Measurements from ENCODE around the gene ALK. TPM values are rescaled to one million over a fixed set of nuclear protein-coding genes. Genes with fewer than 3 reads are reported as not detected.

ALK gene
- total and polyA plus RNA-seq, 2 donors (not counting 1 experiment from before 2014, with no cell fraction given) = not detected

DNA sequence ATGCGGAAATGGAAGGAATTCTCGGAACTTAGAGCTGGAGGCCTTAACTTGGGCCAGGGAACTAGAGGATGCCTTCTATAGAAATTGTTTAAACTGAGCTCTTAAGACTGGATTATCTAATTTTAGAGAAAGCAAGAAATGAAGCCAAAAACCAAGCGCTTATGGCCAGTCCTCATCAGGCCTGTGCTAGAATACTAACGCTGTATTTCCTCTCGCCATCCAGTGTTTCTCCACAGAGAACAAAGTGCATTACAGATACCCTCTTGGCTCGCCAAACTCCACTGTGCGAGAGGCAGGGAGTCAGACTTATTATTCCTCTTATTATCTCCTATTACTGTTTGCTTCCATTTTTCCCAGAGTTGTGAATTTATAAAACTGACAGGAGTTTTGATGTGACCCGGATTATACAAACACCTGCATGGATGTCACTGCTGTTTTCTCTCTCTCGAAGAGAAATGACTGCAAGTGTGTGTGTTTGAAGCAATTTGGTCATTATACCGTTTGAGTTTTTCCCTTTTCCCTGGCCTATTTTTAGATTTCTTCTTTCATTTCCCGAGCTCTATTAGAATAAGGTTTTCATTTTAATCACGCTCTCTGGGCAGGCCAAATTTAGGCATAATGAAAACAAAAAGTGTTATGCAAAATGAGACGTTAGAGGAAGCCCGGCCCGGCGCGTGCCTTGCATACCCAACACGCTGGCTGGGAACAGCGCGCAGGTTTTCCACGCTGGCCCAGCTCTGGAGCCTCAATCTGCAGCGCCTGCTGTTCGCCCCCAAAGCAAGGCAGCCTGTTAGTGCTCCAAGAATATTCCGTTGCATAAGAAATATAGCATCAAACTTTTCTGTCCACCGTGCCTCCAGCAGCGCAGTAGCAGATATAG, 103.3 kb downstream of the ALK start:
- Histone ChIP-seq H3K4me3 (ENCODE audit: control extremely low read depth in 1 of 5, extremely low read depth in 1 of 5, insufficient read depth in 1 of 5, low read depth in 2 of 5, low read length in 4 of 5) (no peak overlapping the region), H3K9ac (ENCODE audit: low read length) (no peak overlapping the region), H3K9me3 (ENCODE audit: control extremely low read depth in 1 of 3, control insufficient read depth in 2 of 3, insufficient read depth in 1 of 3, low read length in 2 of 3) (no peaks in the 10 kb centered on the region), H3K4me2 (replicated peaks; ENCODE audit: low read depth, low read length, poor library complexity, severe bottlenecking) (no peak overlapping the region), H3K36me3 (replicated peaks in 1 of 2; ENCODE audit: control extremely low read depth in 1 of 2, control insufficient read depth in 1 of 2, extremely low read depth in 1 of 2, insufficient read depth in 2 of 2, low read length in 1 of 2) (no peaks in the 10 kb centered on the region), H3K4me1 (ENCODE audit: control insufficient read depth in 2 of 2, insufficient read depth in 2 of 2, low read length in 2 of 2) (no peaks in the 10 kb centered on the region), H4K20me1 (ENCODE audit: control insufficient read depth, insufficient read depth, low read length, poor library complexity, severe bottlenecking) (no peaks in the 10 kb centered on the region), H3K27me3 (replicated peaks in 1 of 4; ENCODE audit: control extremely low read depth in 1 of 4, control insufficient read depth in 3 of 4, insufficient read depth in 4 of 4, low read length in 3 of 4) (peaks cover 0 to 3% (median 0%) of the 10 kb centered on the region in 4 experiments), H3K79me2 (ENCODE audit: control insufficient read depth, insufficient read depth, low read length) (no peaks in the 10 kb centered on the region), H3K27ac (ENCODE audit: low read length in 2 of 2) (no peak overlapping the region), H2AFZ (ENCODE audit: insufficient read depth, low read depth, low read length, poor library complexity, severe bottlenecking) (no peak overlapping the region)
- no peak for TF ChIP-seq EZH2 (IDR thresholded peaks at IDR 0.05; ENCODE audit: borderline replicate concordance, insufficient read depth, low read depth, low read length, poor library complexity, severe bottlenecking)
- TF ChIP-seq CTCF (IDR thresholded peaks at IDR 0.05) = no peak
- Mint-ChIP-seq H3K9me3 (ENCODE audit: insufficient read depth) (no peaks in the 10 kb centered on the region), H3K4me3 (no peak overlapping the region), H3K4me1 (no peaks in the 10 kb centered on the region), H3K27ac (no peak overlapping the region), H3K27me3 (peaks cover 7% of the 10 kb centered on the region)
- intact Hi-C loops (cut with micrococcal nuclease) = no loop called here
- WGBS (ENCODE audit: insufficient coverage) = 95% methylated on average over 18 of the region's 26 CpGs
- POLR2A ChIA-PET = no interaction called here
- ATAC-seq (ENCODE audit: low read depth) (no peak), DNase-seq (no peak)
- CTCF ChIA-PET = no interaction called here

DNA sequence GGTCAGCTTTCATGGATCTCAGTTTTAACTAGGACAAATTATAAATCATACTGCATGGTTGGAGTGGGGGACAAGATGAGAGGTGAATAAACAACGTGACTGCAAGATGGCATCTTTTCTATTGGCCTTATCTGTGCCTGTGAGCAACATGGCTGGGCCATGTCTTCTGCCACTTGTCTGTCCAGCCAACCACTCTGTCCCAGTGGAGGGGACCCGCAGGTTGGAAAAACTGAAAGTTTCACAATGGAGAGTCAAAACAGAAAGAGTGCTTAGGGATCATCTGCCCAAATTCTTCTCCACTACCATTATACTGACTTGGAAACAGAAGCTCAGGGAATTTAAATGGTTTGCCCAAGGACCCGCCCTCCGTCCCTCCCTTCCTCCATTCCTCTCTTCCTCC, 104.1 kb downstream of the ALK start:
- Mint-ChIP-seq H3K27me3 (peaks cover 3% of the 10 kb centered on the region), H3K27ac (no peak overlapping the region), H3K4me1 (no peaks in the 10 kb centered on the region), H3K4me3 (no peak overlapping the region), H3K9me3 (ENCODE audit: insufficient read depth) (no peaks in the 10 kb centered on the region)
- no peaks in the 10 kb centered on the region for H3K4me1 ChIP-seq (ENCODE audit: control insufficient read depth in 2 of 2, insufficient read depth in 2 of 2, low read length in 2 of 2)
- no peaks in the 10 kb centered on the region for H3K79me2 ChIP-seq (ENCODE audit: control insufficient read depth, insufficient read depth, low read length)
- no peaks in the 10 kb centered on the region for H3K27me3 ChIP-seq (replicated peaks in 1 of 4; ENCODE audit: control extremely low read depth in 1 of 4, control insufficient read depth in 3 of 4, insufficient read depth in 4 of 4, low read length in 3 of 4)
- no peak overlapping the region for H3K9ac ChIP-seq (ENCODE audit: low read length)
- H3K4me3 ChIP-seq (ENCODE audit: control extremely low read depth in 1 of 5, extremely low read depth in 1 of 5, insufficient read depth in 1 of 5, low read depth in 2 of 5, low read length in 4 of 5) = no peak overlapping the region
- TF ChIP-seq EZH2 (IDR thresholded peaks at IDR 0.05; ENCODE audit: borderline replicate concordance, insufficient read depth, low read depth, low read length, poor library complexity, severe bottlenecking) (no peak), CTCF (IDR thresholded peaks at IDR 0.05) (no peak)
- H3K9me3 ChIP-seq (ENCODE audit: control extremely low read depth in 1 of 3, control insufficient read depth in 2 of 3, insufficient read depth in 1 of 3, low read length in 2 of 3) = no peaks in the 10 kb centered on the region
- H2AFZ ChIP-seq (ENCODE audit: insufficient read depth, low read depth, low read length, poor library complexity, severe bottlenecking) = no peak overlapping the region
- H3K36me3 ChIP-seq (replicated peaks in 1 of 2; ENCODE audit: control extremely low read depth in 1 of 2, control insufficient read depth in 1 of 2, extremely low read depth in 1 of 2, insufficient read depth in 2 of 2, low read length in 1 of 2) = no peaks in the 10 kb centered on the region
- 100% methylated on average over 1 of the region's 4 CpGs for WGBS (ENCODE audit: insufficient coverage)
- no peak overlapping the region for H3K27ac ChIP-seq (ENCODE audit: low read length in 2 of 2)
- H3K4me2 ChIP-seq (replicated peaks; ENCODE audit: low read depth, low read length, poor library complexity, severe bottlenecking) = no peak overlapping the region
- no peaks in the 10 kb centered on the region for H4K20me1 ChIP-seq (ENCODE audit: control insufficient read depth, insufficient read depth, low read length, poor library complexity, severe bottlenecking)
- no peak for ATAC-seq (ENCODE audit: low read depth)
- no peak for DNase-seq
- ChIA-PET CTCF (no interaction called here), POLR2A (no interaction called here)
- intact Hi-C loops (cut with micrococcal nuclease) = no loop called here
